ENCODE measurements around the gene YAP1.

The YAP1 gene

DNA sequence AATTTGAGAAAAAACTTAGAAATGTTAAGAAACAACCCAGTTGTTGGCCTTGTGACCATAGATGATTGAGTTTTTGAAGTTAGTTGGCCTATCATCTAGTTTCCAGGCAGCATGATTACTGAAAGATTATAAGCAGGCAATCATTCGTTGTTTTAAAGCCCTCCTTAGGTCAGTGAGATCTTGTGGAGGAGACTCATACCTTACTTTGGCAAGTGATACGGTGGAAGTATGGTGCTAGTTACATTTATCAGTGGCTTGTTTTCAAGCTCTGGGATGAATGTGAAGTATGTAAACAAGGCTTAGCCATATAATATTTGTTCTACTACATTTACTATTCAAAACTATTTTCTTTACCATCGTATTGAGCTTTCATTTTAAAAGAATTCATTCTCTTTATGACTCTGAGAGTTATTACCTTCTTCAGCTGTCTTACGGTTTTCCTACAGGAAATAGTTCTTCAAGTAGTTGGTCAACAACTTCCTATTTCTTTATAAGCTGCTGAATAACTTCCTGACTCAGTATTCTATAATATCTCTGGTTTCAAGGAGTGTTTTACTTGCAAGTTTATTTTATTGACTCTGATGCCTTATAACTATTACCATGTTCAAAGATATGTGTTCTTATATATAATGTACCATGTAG is 7.3 kb downstream of the YAP1 start:
- DNase-seq, result no peak

DNA sequence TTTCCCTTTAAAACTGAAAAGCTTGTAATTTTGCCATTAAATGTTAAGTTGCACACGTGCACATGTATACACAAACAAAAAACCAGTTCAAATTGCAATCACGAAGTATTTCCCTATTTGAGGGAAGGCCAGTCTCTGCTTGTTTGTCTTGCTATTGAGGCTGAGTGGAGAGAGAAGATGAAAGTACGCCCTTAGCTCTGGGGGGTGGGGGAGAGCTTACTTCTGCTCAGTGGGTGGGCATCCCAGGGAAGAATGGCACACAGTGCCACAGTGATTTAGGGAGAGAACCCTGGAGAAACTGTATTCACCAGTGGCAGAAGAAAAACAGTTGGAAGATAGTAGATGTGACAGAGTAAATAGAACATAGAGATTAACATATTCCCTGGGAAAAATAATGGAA is 8.7 kb downstream of the YAP1 start:
- DNase-seq, result no peak

DNA sequence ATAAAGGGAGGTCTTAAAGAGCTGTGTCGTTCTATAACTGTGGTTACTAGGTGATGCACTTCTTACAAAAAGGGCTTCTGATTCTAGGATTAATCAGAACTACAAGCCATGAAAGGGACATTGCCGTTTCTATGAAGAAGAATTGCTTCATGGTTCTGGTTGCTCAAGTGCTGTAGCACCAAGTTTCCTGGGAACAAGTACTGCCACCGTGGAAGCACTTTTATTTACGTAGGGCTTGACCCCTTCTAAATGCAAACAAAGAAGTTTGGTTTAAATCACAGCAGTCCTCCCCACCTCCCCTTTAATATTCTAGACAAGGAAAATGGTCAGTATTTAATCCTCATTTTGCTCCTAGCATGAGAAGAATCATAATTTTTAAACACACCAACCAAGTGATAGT is 9.8 kb downstream of the YAP1 start:
- DNase-seq, result no peak

DNA sequence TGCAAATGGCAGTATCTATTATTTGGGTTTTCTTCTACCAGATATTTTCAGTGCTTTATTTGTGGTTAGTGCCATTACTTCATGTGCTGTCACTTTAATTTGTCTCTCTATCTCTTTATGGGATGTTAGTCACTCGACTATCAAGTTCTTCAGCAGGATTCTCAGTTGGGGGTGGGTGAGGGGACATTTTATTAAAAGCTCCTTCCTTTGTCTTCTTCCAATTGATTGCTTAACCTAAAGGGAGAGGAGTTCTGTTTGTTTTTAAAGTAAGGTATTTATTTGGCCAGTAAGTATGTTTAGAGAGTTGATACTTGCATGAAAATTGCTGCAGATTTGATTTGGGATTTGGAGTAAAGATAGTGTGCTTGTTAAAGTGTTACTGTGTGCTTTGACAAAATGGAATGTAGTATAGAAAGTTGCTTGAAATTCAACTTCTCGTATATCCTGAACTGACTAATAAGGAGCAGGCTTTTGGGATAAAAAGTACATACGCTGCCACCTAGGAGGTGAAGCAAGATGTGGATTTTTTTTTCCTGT is 10.3 kb downstream of the YAP1 start:
- DNase-seq, result no peak

DNA sequence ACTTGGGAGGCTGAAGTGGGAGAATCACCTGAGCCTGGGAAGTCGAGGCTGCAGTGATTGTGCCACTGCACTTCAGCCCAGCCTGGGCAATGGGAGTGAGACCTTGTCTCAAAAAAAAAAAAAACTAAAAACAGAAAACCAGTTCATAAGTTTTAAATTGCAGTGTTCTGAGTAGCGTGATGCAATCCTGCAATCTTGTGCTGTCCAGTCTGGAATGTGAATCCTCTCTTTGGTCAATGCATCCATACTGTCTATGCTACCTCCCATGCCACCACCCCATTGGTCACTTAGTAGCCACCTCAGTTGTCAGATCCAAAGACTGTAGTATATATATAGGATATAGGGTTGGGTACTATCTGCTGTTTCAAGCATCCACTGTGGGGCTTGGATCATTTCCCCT is 11.1 kb downstream of the YAP1 start:
- no peak for DNase-seq

DNA sequence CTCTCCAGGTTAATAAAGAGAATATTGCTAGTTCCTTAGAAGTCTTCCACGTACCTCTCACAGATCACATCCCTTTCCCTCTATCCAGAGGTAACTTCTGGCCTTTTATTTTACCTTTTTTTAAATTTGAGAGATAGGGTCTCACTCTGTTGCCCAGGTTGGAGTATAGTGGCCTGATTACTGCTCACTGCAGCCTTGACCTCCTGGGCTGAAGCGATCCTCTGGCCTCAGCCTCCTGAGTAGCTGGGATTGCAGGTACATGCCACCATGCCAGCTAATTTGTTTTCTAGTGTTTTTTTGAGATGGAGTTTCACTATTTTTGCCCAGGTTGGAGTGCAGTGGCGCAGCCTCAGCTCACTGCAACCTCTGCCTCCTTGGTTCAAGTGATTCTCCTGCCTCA is 24.4 kb downstream of the YAP1 start:
- DNase-seq, result no peak

DNA sequence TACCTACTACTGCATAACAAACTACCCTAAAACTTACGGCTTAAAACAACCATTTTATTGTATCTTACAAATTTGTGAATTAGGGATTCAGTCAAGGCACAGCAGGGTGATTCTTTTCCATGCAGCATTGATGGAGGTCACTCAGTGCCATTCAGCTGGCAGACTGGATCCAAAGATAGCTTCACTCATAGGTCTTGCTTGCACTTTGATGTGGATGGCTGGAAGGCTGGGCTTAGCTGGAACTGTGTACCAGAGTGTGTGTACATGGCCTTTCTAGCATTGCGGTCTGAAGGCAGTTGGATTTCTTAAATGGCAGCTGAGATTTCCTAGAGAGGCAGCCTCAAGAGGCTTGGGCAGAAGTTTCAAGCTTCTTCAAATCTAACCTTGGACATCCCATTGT is 25.0 kb downstream of the YAP1 start:
- no peak for DNase-seq

DNA sequence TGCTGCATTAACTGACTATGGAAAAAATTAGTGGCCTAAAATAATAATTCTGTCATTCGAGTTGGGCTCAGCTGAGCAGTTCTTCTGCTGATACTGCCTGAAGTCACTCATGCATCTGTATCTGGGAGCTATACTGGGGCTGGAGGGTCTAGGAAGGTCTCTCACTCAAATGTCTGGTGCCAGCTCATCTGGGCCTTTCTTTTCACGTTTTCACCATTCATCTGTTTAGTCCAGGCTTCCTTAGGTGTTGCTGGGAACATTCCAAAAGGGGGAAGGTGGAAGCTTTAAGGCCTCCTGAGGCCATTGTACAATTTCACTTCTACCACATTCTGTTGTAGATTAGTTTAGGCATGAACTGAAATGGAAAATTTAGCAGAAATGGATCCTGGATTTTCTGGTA is 28.0 kb downstream of the YAP1 start:
- no peak for DNase-seq

DNA sequence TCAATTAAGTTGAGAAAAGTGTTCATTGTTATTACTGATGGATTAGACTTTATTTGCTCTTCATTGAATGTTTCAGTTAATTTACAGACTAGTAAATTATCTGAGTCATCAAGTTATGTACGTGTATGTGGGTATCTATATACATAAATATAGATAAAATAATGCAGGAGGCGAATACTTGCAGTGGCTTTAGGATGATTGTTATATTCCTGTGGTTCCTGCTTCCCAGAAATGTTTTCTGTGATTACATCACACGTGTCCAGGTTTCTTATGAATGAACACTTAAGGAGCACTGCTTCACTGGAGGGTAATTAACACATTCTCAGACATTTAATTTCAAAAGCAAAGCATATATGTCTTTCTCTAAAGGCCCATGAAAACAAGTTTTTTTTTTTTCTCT is 28.4 kb downstream of the YAP1 start:
- no peak for DNase-seq

DNA sequence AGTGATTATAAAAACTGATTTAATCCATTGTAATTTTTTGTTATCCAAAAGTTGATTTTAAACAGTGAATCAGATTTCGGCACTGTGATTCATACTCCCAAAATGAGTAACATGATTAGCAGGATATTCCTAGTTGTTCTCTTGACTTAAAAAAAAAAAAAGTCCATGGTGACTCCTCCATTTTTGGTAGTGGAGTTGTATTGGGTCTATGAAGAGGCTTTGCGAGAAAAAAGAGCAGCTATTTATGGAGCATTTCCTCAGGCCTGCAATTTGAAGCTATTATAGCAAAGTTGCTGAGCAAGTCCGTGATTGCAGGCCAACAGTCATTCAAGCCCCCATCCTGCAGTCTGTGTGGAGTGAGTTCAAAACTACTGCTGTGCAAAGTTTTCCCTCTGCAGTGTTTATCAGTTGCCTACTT is 28.8 kb downstream of the YAP1 start:
- no peak for DNase-seq

DNA sequence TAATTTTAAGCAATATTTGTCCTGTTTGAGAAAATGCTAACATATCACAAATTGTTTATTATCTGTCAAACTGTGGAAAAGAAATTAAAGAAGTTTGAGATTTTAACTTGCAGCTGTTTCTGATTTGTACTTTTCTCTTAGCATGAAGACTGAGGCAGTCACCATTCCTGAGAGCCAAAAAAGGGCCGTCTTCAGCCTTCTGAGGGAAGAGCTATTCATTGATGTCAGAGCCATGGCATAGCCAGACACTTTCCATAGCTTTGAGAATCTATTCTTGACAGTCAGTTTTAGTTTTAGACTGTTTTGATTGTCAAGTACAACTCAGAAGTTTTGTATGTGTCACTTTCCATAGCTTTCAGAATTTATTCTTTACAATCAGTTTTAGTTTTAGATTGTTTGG is 32.1 kb downstream of the YAP1 start:
- no peak for DNase-seq

DNA sequence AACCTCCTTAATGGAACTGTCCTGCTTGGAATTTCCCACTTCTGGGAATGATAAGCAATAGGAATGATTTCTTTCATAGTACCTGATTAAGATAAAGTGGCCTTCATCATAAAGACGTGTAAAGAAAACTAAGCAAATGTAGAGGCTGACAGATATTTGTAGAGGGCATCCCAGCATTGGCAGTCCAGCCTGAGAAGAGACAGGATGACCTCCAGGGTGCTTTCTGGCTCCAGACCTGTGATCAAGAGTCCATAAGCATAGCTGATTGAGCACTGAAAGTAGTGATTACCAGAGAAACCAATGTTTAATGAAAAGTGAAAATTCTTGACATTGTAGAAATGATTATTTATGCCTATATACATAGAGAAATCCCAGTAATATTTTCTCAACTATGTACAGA is 33.6 kb downstream of the YAP1 start:
- no peak for DNase-seq

DNA sequence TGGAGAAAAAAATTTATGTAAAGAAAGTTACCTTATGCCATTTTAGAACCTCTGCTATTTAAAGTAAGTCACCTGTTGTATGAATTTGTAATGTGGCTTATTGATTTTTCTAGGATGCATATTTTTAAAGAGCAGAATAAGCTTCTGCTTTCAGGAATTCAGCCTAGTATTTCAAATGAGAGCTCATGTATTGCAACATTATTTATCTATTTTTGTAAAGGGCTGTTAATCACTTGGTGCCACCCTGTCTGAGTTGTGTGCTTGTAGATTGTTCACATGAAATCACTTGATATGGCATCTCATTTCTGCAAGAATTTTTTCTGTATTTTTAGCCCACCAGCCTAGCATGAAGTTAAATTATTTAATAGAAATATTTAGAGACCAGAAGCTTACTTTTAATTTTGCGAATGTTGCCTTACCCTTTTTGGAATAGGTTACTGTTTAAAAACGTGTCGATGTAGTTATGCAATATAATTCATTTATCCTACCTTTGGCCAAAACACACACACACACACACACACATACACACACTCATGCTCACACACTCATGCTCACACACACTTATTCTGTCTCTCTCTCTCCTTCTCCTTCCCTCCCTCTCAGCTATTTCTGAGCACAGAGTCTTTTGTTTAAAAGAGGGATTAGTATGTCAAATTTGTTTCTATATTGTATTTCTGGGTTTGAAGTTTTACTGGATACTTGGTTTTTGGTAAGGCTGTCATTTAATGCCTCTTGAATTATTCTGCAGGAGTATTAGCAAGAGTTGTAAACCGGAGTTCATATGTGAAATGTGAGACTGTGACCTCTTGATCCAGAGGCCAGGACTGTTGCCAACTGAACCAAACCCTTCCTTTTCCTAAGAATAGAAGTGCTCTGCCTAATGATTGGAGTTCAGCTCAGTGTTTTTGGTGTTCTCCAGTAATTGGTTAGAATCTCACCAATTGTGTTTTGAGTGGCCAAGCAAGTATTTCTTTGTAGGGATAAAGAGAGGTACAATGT is 34.4 kb downstream of the YAP1 start:
- no peak for DNase-seq

DNA sequence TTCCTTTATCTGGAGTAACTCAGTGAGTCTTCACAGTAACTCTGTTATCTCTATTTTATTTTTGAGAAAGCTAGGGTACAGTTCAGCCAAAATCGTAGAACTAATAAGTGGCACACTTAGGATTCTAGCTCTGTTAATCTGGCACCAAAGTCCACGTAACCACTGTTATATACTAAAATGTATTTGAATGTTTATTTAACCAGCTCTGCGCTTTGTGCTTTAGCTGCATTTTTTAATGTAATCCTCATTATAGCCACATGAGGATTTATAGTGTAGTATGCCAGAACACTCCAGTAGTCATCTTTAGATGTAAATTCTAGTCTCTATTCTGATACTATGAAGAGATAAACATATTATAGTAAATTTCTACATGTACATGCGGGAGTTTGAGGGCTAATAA is 36.8 kb downstream of the YAP1 start:
- no peak for DNase-seq

DNA sequence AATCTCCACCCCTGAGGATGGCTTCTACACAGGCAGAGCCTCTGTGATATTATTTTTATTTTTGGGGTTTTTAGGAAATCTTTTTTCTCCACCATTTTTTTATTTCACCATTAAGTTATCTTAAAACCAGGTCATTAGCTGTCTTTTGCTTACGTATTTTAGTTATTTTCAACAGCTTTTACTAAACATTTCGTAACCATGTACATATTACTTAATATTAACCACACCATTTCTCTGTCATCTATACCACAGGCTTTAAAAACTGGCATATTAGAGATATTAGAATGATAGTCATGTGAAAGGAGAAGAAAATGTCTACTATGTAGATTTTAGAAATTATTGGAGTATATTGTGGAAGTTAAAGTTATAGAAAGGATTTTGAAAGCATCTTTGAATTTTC is 37.4 kb downstream of the YAP1 start:
- DNase-seq, result no peak

DNA sequence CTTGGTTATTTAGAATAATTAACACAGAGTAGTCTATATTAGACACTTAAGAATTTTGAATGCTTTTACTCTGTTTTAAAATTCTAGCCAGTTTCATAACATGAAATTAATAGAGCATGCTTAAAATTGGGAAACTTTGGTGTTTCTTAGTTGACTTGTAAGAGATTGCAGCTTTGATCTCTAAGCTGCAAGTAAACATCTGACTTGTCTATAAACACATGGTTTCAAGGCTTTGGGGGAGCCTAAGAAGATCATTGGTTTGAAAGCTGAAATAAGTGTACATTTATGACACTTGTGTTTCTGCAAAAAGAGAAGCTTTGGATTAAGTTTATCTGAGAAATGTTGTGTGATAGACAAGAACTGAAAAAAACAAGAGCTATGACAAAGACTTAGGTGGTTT is 37.8 kb downstream of the YAP1 start:
- DNase-seq, result no peak

DNA sequence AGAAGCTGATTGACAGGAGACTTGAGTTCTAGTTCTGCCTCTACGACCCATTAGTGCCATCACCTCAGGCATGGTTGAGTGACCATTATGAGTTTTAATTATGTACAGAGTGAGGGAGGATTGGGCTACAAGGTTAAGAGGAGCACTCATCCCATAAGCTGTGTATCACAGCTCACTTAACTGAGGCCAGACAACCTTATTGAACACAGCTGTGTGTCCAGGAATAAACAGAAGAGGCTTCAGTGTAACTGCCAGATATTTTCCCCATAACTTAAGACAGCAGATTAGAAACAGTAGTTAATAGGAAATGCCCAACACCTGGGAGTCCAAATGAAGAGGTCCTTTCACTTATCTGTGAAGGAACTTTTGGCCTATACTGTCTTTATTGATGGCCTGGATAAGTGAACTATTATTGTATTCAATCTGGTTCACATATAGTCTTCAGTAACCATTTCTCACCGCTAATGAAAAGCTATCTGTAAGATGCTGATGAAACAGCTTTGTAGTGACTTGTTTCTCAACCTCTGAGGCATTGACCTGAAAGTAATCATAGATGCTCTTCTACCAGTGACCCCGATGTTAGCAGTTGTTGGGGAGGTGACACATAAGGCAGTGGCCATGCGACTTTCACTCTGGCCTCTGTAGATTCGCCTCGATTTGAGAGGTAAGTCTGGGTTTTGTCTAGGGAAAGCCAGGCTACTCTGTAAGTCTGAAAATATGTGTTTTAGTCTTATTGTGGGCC is 41.7 kb downstream of the YAP1 start:
- no peak for DNase-seq

DNA sequence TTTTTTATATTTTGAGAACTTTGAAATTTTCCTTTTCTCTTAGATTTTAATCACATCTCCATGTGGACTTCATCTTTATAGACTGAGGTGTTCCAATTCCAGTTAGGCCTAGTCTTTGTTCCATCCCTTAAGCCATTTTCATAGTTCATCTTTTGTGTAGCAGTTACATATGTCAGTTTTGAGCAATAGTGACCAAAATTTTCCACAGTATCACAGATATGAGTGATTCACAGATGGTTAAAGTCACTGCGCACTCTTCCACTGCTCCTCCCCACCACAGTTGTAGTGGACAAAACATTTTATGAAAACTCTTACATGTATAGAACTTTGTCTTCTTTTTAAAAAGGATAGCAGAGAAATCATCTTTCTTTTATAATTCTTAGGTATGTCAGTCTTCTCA is 42.8 kb downstream of the YAP1 start:
- DNase-seq, result no peak

DNA sequence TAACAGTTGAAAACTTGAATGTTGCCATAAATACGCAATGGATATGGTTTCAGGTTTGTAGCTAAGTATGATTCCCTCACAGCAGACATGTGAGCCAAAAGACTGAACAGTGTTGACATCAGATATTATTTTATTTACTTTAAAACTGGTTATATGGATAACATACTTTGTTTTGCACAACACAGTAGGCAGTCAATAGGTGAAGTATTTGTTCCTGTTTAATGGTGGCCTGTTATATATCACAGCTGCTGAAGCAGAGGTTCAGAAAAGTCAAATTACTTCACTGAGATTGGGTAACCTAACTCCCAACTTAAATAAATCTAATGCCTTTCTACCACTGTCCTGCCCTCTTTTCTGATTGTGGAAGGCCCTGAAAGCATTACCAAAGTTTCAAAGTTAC is 44.6 kb downstream of the YAP1 start:
- DNase-seq, result no peak

DNA sequence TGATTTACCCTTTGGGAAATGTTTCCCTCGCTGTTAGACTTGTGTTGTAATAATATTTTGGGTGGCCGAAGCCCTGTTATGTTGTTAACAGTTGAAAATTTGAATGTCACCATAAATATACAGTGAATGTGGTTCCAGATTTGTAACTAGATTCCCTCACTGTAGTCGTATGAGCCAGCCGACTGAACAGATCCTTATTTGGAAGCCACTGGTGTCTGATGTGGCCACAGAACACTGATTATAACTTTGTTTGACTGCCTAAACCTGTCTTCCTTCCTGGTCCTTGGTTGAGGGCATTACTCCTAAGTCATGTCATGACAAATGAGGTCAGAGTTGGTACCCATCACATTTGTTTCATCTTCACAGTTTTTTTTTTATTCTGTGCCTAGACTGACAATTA is 45.4 kb downstream of the YAP1 start:
- no peak for DNase-seq

DNA sequence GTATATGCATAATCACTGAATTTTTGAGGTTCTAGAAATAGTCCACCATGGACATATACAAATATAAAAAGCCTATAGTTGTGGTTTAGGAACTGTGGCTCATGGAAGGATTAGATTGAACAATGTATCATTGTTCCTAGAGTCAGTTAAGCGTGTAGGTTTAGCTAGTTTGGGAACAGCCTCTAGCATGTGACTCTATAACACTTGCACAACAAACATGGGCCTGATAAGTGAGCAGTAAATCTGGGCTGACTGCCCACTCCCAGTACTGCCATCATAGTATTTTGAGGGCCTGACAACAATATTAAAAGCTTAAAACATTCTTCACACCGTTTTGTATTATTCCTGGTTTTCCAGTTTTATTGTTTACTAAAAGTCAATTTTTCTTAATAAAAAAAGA is 47.0 kb downstream of the YAP1 start:
- DNase-seq, result no peak

DNA sequence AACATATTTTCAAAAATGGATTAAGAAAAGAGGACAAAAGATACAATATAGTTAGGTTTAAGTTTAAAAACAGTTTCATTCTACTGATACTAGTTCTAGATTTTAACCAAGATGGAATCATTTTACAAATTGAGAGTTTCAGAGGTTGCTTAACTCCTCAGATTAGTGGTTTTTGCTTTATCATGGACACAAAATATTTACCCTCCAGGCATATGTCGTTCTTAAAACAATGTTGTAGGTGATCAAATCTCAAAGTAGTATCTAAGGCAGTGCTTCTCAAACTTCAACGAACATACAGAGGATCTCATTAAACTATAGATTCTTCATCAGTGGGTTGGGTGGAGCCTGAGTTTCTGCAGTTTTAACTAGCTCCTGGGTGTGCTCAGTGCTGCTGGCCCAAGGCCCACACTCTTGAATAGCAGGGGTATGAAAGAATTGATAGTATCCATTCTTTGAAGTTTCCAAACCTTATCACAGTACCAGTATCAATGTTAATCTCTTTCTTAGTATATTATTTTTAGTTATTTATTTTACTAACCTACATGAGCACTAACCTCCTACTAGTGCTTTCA is 48.0 kb downstream of the YAP1 start:
- no peak for DNase-seq

DNA sequence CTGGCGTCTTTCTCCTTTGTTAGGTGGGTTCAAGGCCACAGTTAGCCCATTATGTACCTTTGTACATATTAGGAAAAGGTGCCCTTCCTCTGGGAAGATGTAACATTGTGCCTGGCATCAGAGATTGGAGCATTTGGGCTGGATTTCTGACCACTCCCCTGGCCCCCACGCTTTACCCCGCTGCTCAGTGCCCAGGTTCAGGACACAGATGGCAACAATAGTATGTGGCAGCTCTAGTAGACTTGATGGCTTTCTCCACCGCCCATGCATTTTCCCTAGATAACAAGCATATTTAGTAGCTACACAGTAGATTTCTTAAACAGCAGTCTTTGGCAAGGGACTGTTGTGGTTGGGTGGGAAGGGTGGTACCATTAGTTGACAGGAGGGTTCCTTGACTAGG is 53.1 kb downstream of the YAP1 start:
- DNase-seq, result no peak

All from inflammatory macrophage treated with lipopolysaccharide for 1 hour (primary cell).